Loucy (cell line): ENCODE data around the gene CENPL.

Experiments used
- CTCF ChIP-seq: fragments of 200-600 bp; sonication (generic); conservative IDR thresholded peaks from 2 replicates; pipeline ENCODE4 v1.5.1; 2014; ENCODE audit warnings: mild to moderate bottlenecking, antibody characterized with exemption, low read length
- EZH2phosphoT487 ChIP-seq: fragments of 200-600 bp; IDR thresholded peaks from 2 replicates; pipeline ENCODE4 v1.6.1; 2018; ENCODE audit warnings: antibody characterized with exemption, mild to moderate bottlenecking, moderate library complexity, borderline replicate concordance

- TF ChIP-seq CTCF, result no peak
- TF ChIP-seq EZH2phosphoT487, result no peak
Measured at GRCh38 chr1:173784997-173785396, 39.7 kb downstream of the CENPL start.
